DND-41 (cell line): Measurements from ENCODE around the gene HEXA.
A peak's percentile ranks its signal among the peaks of the same experiment; 100 is the strongest.
"Not testable (repeated sequence)": the region's sequence is repeated elsewhere in the genome, so short reads cannot be mapped to it uniquely, and the experiment has no call there.

Source experiments
- ATAC-seq: fragments of 200-7000 bp; cut with Tn5 transposase; 3 replicates; pipeline ENCODE4 v1.9.1; 2021; ENCODE audit warnings: low read depth; ENCODE audit not compliant: insufficient read depth
- DNase-seq: peaks from one replicate; pipeline ENCODE4 v3.0.0-alpha.2; 2020
- H2AFZ ChIP-seq: 2 replicates; pipeline ENCODE4 v1.6.0; 2012; ENCODE audit warnings: low read depth, low read length
- H3K27ac ChIP-seq: 2 replicates; pipeline ENCODE4 v1.5.1; 2012; ENCODE audit warnings: low read length, inconsistent platforms
- H3K27me3 ChIP-seq: fragments of 200-600 bp; sonication (generic); 2 replicates; pipeline ENCODE4 v1.6.0; 2012; ENCODE audit warnings: low read length, mild to moderate bottlenecking, inconsistent platforms; ENCODE audit not compliant: insufficient read depth, poor library complexity
- H3K36me3 ChIP-seq: 2 replicates; pipeline ENCODE4 v1.5.1; 2012; ENCODE audit warnings: low read length, inconsistent platforms; ENCODE audit not compliant: insufficient read depth
- H3K4me1 ChIP-seq: 2 replicates; pipeline ENCODE4 v1.5.1; 2012; ENCODE audit warnings: mild to moderate bottlenecking, low read length; ENCODE audit not compliant: insufficient read depth
- H3K4me2 ChIP-seq: 2 replicates; pipeline ENCODE4 v1.6.0; 2012; ENCODE audit warnings: mild to moderate bottlenecking, moderate library complexity, low read length, inconsistent platforms; ENCODE audit not compliant: insufficient read depth
- H3K4me3 ChIP-seq, 2 experiments: fragments of 200-600 bp in 1 of 2; shearing (Covaris generic) in 1 of 2; 2 replicates each; pipeline ENCODE4 v1.5.1; 2012 to 2016; ENCODE audit warnings: inconsistent platforms in 2 of 2, low read length in 2 of 2, mild to moderate bottlenecking in 2 of 2, low read depth in 1 of 2, moderate library complexity in 1 of 2
- H3K79me2 ChIP-seq: 2 replicates; pipeline ENCODE4 v1.6.0; 2012; ENCODE audit warnings: low read length, inconsistent platforms; ENCODE audit not compliant: insufficient read depth
- H3K9ac ChIP-seq: 2 replicates; pipeline ENCODE4 v1.6.0; 2012; ENCODE audit warnings: low read depth, mild to moderate bottlenecking, inconsistent platforms, low read length, moderate library complexity
- H3K9me3 ChIP-seq: 2 replicates; pipeline ENCODE4 v1.5.1; 2012; ENCODE audit warnings: low read length, moderate library complexity, mild to moderate bottlenecking, inconsistent platforms; ENCODE audit not compliant: insufficient read depth, severe bottlenecking
- H4K20me1 ChIP-seq: 2 replicates; pipeline ENCODE4 v1.6.0; 2012; ENCODE audit warnings: low read length; ENCODE audit not compliant: insufficient read depth
- EZH2 ChIP-seq: IDR thresholded peaks from 3 replicates; pipeline ENCODE4 v1.6.1; 2012; ENCODE audit warnings: borderline replicate concordance, low read depth, mild to moderate bottlenecking, moderate library complexity, low read length, inconsistent platforms; ENCODE audit not compliant: severe bottlenecking
- TF ChIP-seq, protein P1 (sequence below): IDR thresholded peaks from 2 replicates; pipeline ENCODE4 v1.5.1; 2012; ENCODE audit warnings: borderline replicate concordance, low read length, moderate library complexity, mild to moderate bottlenecking; ENCODE audit not compliant: poor library complexity, severe bottlenecking; ENCODE audit errors: extremely low read depth

The HEXA gene

DNA sequence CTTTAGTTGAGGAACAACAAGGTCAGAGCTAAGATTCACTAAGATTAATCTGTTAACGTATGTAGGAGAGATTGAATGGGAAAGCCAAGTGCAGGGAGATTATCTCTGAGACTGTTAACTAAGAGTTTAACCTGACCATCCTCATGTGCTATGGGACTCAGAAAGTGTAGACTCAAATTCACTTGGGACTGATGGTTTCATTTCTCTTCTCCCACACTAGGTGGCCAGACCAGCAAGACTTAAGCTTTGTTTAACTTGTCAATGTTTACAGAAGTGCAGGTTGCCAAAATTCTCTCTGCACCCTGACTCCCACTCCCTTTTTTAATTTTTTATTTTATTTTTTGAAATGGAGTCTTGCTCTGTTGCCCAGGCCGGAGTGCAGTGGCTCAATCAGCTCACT lies 6.3 kb upstream of the HEXA start:
- no peak overlapping the region for H3K27ac ChIP-seq
- no peak overlapping the region for H3K4me3 ChIP-seq
- TF ChIP-seq, protein P1, sequence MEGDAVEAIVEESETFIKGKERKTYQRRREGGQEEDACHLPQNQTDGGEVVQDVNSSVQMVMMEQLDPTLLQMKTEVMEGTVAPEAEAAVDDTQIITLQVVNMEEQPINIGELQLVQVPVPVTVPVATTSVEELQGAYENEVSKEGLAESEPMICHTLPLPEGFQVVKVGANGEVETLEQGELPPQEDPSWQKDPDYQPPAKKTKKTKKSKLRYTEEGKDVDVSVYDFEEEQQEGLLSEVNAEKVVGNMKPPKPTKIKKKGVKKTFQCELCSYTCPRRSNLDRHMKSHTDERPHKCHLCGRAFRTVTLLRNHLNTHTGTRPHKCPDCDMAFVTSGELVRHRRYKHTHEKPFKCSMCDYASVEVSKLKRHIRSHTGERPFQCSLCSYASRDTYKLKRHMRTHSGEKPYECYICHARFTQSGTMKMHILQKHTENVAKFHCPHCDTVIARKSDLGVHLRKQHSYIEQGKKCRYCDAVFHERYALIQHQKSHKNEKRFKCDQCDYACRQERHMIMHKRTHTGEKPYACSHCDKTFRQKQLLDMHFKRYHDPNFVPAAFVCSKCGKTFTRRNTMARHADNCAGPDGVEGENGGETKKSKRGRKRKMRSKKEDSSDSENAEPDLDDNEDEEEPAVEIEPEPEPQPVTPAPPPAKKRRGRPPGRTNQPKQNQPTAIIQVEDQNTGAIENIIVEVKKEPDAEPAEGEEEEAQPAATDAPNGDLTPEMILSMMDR, result peak; percentile 34
- TF ChIP-seq EZH2, result no peak
- no peaks in the 10 kb centered on the region for H4K20me1 ChIP-seq
- H3K4me1 ChIP-seq, result no peaks in the 10 kb centered on the region
- no peak for DNase-seq
- no peaks in the 10 kb centered on the region for H3K36me3 ChIP-seq
- ATAC-seq, result no peak
- no peaks in the 10 kb centered on the region for H3K27me3 ChIP-seq
- H2AFZ ChIP-seq, result no peak overlapping the region; the same call in 1 of the 2 replicates
- H3K79me2 ChIP-seq, result no peaks in the 10 kb centered on the region
- no peak overlapping the region for H3K4me2 ChIP-seq
- no peaks in the 10 kb centered on the region for H3K9me3 ChIP-seq
- no peak overlapping the region for H3K9ac ChIP-seq

GRCh38 chr15:72380743-72381142 lies 4.9 kb upstream of the HEXA start:
- H3K27ac ChIP-seq, result no peak overlapping the region
- H3K9ac ChIP-seq, result no peak overlapping the region
- H3K4me1 ChIP-seq, result peaks cover 9% of the 10 kb centered on the region
- no peak overlapping the region for H2AFZ ChIP-seq
- no peaks in the 10 kb centered on the region for H3K27me3 ChIP-seq
- no peaks in the 10 kb centered on the region for H3K36me3 ChIP-seq
- H3K9me3 ChIP-seq, result no peaks in the 10 kb centered on the region
- no peak overlapping the region for H3K4me2 ChIP-seq
- TF ChIP-seq, protein P1, result no peak
- TF ChIP-seq EZH2, result no peak
- H4K20me1 ChIP-seq, result no peaks in the 10 kb centered on the region
- DNase-seq, result no peak
- no peak for ATAC-seq
- H3K4me3 ChIP-seq, result no peak overlapping the region
- H3K79me2 ChIP-seq, result peaks cover under 1% of the 10 kb centered on the region

DNA sequence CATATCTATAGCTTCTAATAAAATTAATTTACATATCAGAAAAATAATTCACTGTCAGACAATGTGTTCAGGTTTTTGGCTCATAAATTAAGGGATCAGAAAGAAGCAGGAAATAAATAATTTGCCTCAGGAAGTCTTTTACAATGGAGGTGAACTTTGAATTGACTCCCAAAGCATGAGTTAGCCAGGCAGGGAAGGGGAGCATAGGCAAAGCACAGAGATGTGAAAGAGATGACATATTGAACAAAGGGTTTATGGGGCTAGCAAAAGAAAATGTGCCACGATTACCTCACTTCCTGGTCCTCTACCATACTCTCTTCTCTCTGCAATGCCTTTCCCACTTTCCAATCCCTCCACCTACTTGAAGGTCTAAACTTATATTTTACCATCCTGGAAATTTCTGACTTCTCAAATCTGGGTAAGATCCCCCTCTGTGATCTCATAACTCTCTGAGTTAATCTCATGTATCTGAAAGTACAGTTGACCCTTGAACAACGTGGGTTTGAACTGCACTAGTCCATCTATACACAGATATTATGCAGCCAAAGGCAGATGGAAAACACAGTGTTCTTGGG lies 4.1 kb upstream of the HEXA start:
- Histone ChIP-seq H3K4me3 (no peak overlapping the region), H3K9me3 (no peaks in the 10 kb centered on the region), H3K9ac (no peak overlapping the region), H4K20me1 (no peaks in the 10 kb centered on the region), H3K79me2 (peaks cover 8% of the 10 kb centered on the region), H3K4me2 (no peak overlapping the region), H3K27me3 (no peaks in the 10 kb centered on the region), H3K27ac (no peak overlapping the region), H3K4me1 (peaks cover 14% of the 10 kb centered on the region), H3K36me3 (no peaks in the 10 kb centered on the region), H2AFZ (no peak overlapping the region)
- ATAC-seq, result no peak
- TF ChIP-seq, protein P1, result no peak
- TF ChIP-seq EZH2, result no peak
- DNase-seq, result no peak

DNA sequence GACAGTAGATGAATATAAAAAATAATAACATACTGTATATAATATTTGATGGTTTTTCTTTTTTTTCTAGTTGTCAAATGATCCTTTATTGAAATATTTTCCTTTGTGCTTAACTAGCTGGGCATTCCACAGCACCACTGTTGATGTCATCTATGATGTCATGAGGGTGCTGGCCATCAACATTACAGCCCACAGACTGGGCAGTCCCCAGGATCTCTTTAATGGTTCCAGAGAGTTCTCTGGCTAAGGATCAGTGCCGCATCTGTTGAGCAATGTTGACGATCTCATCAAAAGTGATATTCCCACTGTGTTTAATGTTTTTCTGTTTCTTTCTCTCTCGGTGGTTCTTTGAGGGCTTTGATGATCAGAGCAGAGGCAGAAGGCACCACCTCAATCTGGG lies 3.3 kb upstream of the HEXA start:
- H3K4me2 ChIP-seq, H3K9me3 ChIP-seq, ATAC-seq, H3K27ac ChIP-seq, DNase-seq, H3K9ac ChIP-seq, H2AFZ ChIP-seq, H3K27me3 ChIP-seq, H3K36me3 ChIP-seq, H4K20me1 ChIP-seq, H3K4me3 ChIP-seq: not testable (repeated sequence)
- H3K4me1 ChIP-seq, result peaks cover 22% of the 10 kb centered on the region
- peaks cover 17% of the 10 kb centered on the region for H3K79me2 ChIP-seq
